ENCODE data around the gene ATG101.

- TF ChIP-seq CTCF (IDR thresholded peaks at IDR 0.05) = no peak
- no peak for TF ChIP-seq POLR2A (IDR thresholded peaks at IDR 0.05)
Observed at GRCh38 chr12:52086366-52086765, 16.6 kb downstream of the ATG101 start.

All from uterus (tissue), 2 donors.